Measurements from ENCODE around the gene APOBEC4. TPM values are rescaled to one million over a fixed set of nuclear protein-coding genes. Genes with fewer than 3 reads are reported as not detected.

Gene APOBEC4
- total RNA-seq, 1 donor, result not detected

DNA sequence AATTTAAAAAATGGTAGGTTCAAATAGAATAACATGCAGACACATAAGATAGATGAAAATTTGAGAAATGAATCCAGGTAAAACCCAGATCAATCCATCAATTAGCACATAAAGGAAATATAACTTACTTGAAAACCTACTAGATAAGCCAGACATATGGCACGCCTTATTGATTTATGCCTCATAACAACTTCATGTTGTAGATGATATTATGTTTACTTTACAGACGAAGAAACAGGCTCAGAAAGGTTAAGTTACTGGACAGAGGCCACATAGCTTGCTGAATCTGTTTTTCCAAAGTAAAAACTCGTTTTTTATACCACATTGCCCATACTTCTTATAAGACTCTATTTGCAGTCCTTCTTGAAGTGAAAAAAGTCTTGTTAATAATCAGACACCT lies 40.7 kb downstream of the APOBEC4 start:
- TF ChIP-seq, protein P1, sequence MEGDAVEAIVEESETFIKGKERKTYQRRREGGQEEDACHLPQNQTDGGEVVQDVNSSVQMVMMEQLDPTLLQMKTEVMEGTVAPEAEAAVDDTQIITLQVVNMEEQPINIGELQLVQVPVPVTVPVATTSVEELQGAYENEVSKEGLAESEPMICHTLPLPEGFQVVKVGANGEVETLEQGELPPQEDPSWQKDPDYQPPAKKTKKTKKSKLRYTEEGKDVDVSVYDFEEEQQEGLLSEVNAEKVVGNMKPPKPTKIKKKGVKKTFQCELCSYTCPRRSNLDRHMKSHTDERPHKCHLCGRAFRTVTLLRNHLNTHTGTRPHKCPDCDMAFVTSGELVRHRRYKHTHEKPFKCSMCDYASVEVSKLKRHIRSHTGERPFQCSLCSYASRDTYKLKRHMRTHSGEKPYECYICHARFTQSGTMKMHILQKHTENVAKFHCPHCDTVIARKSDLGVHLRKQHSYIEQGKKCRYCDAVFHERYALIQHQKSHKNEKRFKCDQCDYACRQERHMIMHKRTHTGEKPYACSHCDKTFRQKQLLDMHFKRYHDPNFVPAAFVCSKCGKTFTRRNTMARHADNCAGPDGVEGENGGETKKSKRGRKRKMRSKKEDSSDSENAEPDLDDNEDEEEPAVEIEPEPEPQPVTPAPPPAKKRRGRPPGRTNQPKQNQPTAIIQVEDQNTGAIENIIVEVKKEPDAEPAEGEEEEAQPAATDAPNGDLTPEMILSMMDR (IDR thresholded peaks at IDR 0.05; ENCODE audit: insufficient read depth, low read length), result no peak
- no peak overlapping the region for H3K4me3 ChIP-seq (ENCODE audit: low read depth, low read length)
- DNase-seq (ENCODE audit: low read depth), result no peak

- no peak for DNase-seq (ENCODE audit: low read depth)
- TF ChIP-seq, protein P1 (IDR thresholded peaks at IDR 0.05; ENCODE audit: insufficient read depth, low read length), result no peak
- no peak overlapping the region for H3K4me3 ChIP-seq (ENCODE audit: low read depth, low read length)
These were observed 42.1 kb downstream of the APOBEC4 start for GRCh38 chr1:183611021-183611420.

- TF ChIP-seq, protein P1 (IDR thresholded peaks at IDR 0.05; ENCODE audit: insufficient read depth, low read length), result no peak
- H3K4me3 ChIP-seq (ENCODE audit: low read depth, low read length), result peak overlapping the region; percentile 11
- DNase-seq (ENCODE audit: low read depth), result peak; percentile 81
These were observed 43.2 kb downstream of the APOBEC4 start for GRCh38 chr1:183609759-183610452.

- H3K4me3 ChIP-seq (ENCODE audit: low read depth, low read length), result peak overlapping the region; percentile 22
- DNase-seq (ENCODE audit: low read depth), result peak; percentile 90
- TF ChIP-seq, protein P1 (IDR thresholded peaks at IDR 0.05; ENCODE audit: insufficient read depth, low read length), result peak; percentile 72
These were observed 43.8 kb downstream of the APOBEC4 start for GRCh38 chr1:183609313-183609712.

- no peak overlapping the region for H3K4me3 ChIP-seq (ENCODE audit: low read depth, low read length)
- no peak for DNase-seq (ENCODE audit: low read depth)
- TF ChIP-seq, protein P1 (IDR thresholded peaks at IDR 0.05; ENCODE audit: insufficient read depth, low read length), result no peak
These were observed 45.7 kb downstream of the APOBEC4 start for GRCh38 chr1:183607322-183607980.

DNA sequence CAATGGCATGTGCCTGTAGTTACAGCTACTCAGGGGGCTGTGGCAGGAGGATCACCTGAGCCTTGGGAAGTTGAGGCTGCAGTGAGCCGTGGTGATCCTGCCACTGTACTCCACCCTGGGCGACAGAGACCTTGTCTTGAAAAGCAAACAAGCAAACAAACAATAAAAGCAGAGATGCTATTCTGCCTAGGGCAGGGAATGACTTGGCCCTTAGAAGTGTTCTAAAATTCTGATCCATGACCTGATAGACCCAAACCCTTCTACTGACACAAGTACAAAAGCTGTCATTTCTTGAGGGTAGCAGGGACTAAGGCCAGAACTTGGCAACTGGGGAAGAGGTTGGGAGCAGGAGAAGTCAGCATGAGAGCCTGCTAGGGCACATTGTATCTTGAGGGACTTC lies 47.2 kb downstream of the APOBEC4 start:
- no peak overlapping the region for H3K4me3 ChIP-seq (ENCODE audit: low read depth, low read length)
- TF ChIP-seq, protein P1 (IDR thresholded peaks at IDR 0.05; ENCODE audit: insufficient read depth, low read length), result no peak
- DNase-seq (ENCODE audit: low read depth), result no peak
